GM19193 (cell line): Measurements from ENCODE around the gene TMEM150B.

Experiments used
- POLR2A ChIP-seq: IDR thresholded peaks from 4 replicates; pipeline ENCODE4 v1.6.1; 2011; ENCODE audit not compliant: insufficient read depth, insufficient read length; ENCODE audit errors: extremely low read depth

Gene TMEM150B

DNA sequence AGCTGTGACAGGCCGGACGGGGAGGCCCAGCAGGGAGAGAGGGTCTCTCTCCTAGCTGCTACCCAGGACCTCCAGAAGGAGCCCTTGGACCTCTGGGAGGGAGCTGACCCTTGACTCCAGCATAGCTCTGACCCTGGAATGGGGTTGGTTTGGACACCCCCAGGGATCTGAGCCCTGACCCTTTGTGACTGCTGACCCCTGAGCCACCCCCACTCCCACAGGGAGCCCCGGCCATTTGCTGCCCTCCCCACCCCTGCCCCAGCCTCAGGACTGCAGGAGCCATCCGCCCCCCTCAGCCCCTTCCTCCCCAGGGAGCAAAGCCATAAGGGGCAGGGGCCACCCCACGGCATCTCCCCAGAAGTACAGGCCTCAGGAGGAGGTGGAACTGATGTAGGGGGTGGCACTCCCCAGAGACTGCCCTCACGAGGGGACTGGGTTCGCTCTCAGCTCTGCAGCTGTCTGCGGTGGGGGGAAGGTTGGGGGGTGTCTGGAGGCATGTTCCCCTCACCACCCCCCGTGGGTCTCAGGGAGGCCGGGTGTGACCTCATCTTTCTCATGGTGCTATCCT is 22.4 kb upstream of the TMEM150B start:
- TF ChIP-seq POLR2A, result no peak

DNA sequence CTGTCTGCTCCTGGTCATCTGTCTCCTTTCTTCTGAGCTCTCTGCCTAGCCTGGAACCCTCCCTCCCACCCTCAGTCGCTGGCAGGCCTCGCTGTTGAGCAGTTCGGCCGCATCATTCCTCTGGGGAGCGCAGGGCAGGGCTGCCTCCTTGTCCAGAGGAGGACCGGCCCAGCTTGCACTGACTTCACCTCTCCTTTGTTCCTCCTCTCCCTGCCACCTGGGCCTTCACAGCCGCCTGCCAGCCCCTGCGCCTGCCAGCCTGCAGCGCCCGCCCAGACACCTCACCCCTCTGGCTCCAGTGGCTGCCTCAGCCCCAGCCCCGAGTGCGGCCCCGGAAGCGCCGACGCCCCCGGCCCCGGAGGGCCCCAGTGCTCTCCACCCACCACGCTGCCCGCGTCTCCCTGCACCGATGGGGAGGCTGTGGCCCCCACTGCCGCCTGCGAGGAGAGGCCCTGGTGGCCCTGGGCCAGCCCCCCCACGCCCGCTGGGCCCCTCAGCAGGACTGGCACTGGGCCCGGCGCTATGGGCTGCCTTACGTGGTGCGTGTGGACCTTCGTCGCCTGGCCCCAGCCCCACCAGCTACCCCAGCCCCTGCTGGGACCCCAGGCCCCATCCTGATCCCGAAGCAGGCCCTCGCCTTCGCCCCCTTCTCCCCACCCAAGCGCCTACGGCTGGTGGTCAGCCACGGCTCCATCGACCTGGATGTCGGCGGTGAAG is 21.7 kb upstream of the TMEM150B start:
- no peak for TF ChIP-seq POLR2A

DNA sequence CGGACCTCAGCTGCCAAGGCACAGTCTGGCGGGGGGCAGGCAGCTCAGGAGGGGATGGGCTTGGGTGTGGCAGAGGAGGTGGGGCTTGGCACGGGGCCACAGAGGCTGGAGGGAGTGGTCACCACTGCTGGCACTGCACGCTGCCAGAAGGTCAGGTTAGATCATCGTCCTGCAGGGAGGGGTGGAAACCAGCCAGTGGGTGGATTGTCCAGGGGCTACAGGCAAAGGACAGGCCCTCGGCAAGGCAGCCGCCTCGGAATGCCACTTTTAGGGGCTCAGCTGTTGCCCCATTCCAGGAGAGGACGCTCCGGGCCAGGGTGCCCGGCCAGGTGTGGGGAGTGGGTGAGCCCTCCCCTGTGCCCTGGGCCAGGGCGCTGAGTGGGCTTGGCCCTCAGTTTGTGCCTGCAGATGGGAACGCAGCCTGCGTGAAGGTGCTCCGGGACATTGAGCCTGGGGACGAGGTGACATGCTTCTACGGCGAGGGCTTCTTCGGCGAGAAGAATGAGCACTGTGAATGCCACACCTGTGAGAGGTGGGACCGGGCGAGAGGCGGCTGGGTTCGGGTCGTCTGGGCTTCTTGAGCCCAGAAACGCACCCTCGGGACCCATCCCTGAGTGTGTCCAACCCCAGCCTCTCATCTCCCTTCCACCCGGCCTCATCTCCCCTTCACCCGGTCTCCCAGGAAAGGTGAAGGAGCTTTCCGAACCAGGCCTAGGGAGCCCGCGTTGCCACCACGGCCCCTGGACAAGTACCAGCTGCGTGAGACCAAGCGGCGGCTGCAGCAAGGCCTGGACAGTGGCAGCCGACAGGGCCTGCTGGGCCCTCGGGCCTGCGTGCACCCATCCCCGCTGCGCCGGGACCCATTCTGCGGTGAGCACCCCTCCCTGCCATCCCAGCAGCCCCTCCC is 20.9 kb upstream of the TMEM150B start:
- TF ChIP-seq POLR2A, result no peak

GRCh38 chr19:55345101-55345817 is 20.1 kb upstream of the TMEM150B start:
- no peak for TF ChIP-seq POLR2A

- no peak for TF ChIP-seq POLR2A
Observed at GRCh38 chr19:55344444-55344843, 19.3 kb upstream of the TMEM150B start.

DNA sequence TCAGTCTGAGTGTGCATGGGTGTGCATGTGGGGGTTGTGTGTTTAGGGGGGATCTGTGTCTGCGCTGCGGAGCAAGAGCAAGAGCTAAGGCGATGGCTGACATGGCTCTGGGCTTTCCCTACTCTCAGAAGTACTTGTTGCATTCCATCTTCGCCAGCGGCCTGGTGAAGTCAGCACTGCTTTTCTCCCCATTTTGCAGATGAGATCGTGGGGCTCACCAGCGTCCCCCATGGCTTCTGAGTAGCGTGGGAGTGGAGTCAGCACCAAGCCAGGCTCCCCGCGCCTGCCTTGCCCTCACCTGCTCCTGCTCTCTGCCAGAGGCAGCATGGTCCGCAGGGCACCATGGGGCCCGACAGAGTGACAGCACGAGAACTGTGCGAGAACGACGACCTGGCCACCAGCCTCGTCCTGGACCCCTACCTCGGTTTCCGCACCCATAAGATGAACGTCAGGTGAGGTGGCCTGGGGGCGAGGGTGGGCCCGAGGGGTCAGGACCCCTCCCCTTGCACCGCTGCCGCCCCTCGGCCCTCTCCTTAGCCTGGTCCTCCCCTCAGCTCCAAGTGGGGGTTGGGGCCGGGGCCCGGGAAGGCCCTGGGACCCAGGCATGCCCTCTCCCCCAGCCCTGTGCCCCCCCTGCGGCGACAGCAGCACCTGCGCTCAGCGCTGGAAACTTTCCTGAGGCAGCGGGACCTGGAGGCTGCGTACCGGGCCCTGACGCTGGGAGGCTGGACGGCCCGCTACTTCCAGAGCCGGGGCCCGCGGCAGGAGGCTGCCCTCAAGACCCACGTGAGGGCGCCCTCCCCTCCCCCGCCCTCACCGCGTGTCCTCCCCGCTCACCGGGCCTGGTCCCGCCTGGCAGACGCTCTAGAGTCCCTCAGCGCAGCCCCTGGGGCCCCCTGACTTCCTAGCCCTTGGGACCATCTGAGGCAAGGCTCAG is 16.7 kb upstream of the TMEM150B start:
- no peak for TF ChIP-seq POLR2A

DNA sequence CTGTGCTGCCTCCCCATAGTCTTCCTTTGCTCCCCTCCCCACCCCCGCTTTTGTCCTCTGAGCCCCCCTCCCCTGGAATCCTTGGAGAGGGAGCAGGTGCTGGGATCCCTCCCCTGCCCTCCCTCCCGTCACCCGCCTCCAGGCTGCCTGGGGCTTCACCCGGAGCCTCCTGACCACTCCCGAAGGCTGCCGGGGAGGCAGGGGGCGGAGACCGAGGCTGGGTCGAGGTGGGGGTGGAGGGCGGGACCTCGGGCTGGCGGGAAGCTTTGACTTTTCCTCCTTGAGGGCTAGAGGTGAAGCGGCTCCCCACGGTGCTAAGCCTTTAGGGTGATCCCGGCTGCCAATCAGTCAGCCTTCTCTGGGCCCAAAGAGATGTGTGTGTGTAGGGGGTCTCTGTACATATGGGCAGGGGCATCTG is 16.0 kb upstream of the TMEM150B start:
- TF ChIP-seq POLR2A, result no peak

GRCh38 chr19:55340784-55341147 is 15.6 kb upstream of the TMEM150B start:
- TF ChIP-seq POLR2A, result no peak

DNA sequence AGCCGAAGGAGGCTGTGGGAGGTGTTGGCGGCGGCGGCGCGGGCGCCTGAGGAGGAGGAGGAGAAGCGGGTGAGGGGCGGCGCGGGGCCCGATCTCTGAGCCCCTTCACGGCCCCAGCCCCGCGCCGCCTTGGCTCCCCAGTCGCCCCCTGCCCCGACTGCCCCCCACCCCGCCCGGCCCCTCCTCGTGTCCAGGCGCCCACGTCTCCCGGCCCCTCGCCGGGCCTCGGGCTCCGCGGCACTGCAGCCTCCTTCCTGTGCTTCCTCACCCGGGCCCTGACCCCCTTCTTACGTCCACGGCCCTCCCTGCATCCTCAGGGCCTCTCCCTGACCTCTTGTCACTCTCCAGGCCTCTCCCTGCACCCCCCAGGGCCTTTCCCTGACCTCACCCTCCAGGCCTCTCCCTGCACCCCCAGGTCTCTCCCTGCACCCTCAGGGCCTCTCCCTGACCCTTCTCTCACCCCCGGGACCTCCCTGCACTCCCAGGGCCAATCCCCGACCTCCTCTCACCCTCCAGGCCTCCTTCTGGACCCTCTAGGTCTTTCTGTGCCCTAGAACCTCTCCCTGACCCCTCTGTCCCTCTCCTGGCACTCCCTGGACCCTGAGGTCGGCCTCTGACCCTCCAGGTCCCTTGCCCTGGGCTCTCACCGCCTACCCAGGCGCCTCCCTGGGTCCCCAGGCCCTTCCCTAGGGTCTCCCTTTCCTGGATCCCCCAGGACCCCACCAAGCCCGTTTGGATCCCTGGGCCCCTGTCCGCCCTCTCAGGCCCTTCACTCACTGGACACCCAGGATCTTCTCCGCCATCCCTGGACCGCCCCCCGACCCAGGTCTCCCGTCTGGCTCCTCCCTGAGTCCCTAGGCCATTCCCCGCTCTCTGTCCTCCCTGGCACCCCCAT is 15.0 kb upstream of the TMEM150B start:
- TF ChIP-seq POLR2A, result peak; percentile 66

- TF ChIP-seq POLR2A, result peak; percentile 25
Observed at GRCh38 chr19:55339105-55339888, 14.2 kb upstream of the TMEM150B start, which contains the start of gene KMT5C. Gene KMT5C (plus strand): TSS chr19:55339876. CDS start chr19:55341937, 2,061 bp downstream.

- no peak for TF ChIP-seq POLR2A
Observed at GRCh38 chr19:55336101-55336500, 11.0 kb upstream of the TMEM150B start.

DNA sequence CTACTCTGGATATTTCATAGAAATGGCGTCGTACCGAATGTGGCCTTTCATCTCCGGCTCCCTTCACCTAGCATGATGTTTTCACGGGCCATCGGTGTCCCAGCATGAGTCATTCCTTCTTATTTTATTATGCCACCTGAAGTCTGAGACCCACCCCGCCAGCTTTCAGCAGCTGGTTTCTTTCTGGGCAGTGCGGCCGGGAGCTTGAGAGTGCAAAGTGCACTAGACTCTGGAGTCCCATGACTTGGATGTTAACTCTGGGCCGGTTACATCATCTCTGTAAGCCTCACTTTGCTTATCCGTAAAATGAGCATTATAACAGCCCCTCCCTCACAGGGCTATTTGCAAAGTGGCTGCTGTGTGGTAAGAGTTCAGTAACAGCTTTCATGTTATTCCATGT is 8.7 kb upstream of the TMEM150B start:
- TF ChIP-seq POLR2A, result no peak

- TF ChIP-seq POLR2A, result no peak
Observed at GRCh38 chr19:55324662-55325061, 479 bp downstream of the TMEM150B start.
